IMR-90 (cell line): ENCODE measurements around the gene RSPO4. TPM values are rescaled to one million over a fixed set of nuclear protein-coding genes. Genes with fewer than 3 reads are reported as not detected.
A peak's percentile ranks its signal among the peaks of the same experiment; 100 is the strongest.

ENCODE experiments used
- ATAC-seq: fragments of 200-7000 bp; cut with Tn5 transposase; 2 replicates; pipeline ENCODE4 v1.9.1; 2020; ENCODE audit warnings: low read depth, mild to moderate bottlenecking, moderate library complexity
- BruUV-seq: library from RNA; stranded (reverse); fragments of 400-500 nt; replicated peaks from 2 replicates; lab custom pipeline; 2021; lab: Mats Ljungman, UMichigan
- CTCF ChIA-PET: fragments of 300-600 bp; formaldehyde crosslinking; extraction: SDS; loops from one replicate; lab custom pipeline; 2021; ENCODE audit warnings: antibody characterized with exemption; lab: Yijun Ruan, JAX
- POLR2A ChIA-PET: fragments of 300-600 bp; sonication (Branson Sonifier 250); formaldehyde crosslinking; loops from one replicate; lab custom pipeline; 2022; ENCODE audit warnings: antibody characterized with exemption; ENCODE audit not compliant: unreplicated experiment; lab: Charles Lee
- DNase-seq: peaks from one replicate; pipeline ENCODE4 v3.0.0; 2013
- H2AFZ ChIP-seq: replicated peaks from 2 replicates; pipeline ENCODE3; 2013; ENCODE audit warnings: low read length, mild to moderate bottlenecking; ENCODE audit not compliant: poor library complexity
- H2AK5ac ChIP-seq: 2 replicates; pipeline ENCODE4 v1.6.1; 2013; ENCODE audit warnings: low read depth, low read length, inconsistent platforms
- H2AK9ac ChIP-seq: replicated peaks from 2 replicates; pipeline ENCODE3; 2013; ENCODE audit warnings: mild to moderate bottlenecking, low read depth, low read length, moderate library complexity; ENCODE audit not compliant: poor library complexity
- H2BK120ac ChIP-seq: 2 replicates; pipeline ENCODE4 v1.6.1; 2013; ENCODE audit warnings: low read depth, low read length, inconsistent platforms
- H2BK15ac ChIP-seq: 3 replicates; pipeline ENCODE4 v1.6.1; 2013; ENCODE audit warnings: low read depth, low read length, inconsistent platforms
- H2BK20ac ChIP-seq: 2 replicates; pipeline ENCODE4 v1.6.1; 2013; ENCODE audit warnings: low read depth, mild to moderate bottlenecking, inconsistent platforms, low read length, moderate library complexity
- H2BK5ac ChIP-seq: 2 replicates; pipeline ENCODE4 v1.6.1; 2013; ENCODE audit warnings: mild to moderate bottlenecking, low read depth, low read length, inconsistent platforms; ENCODE audit not compliant: poor library complexity, severe bottlenecking
- H3K14ac ChIP-seq: replicated peaks from 2 replicates; pipeline ENCODE4 v1.6.1; 2013; ENCODE audit warnings: low read depth, low read length, inconsistent platforms
- H3K18ac ChIP-seq: 2 replicates; pipeline ENCODE4 v1.6.1; 2013; ENCODE audit warnings: low read depth, low read length, control low read depth
- H3K23ac ChIP-seq: 2 replicates; pipeline ENCODE4 v1.6.1; 2013; ENCODE audit warnings: low read depth, low read length, inconsistent platforms
- H3K27ac ChIP-seq: 2 replicates; pipeline ENCODE4 v1.5.1; 2013; ENCODE audit warnings: mild to moderate bottlenecking, control low read depth, low read length; ENCODE audit not compliant: insufficient read depth
- H3K27me3 ChIP-seq: 2 replicates; pipeline ENCODE4 v1.6.1; 2013; ENCODE audit warnings: low read length; ENCODE audit not compliant: control insufficient read depth, insufficient read depth
- H3K36me3 ChIP-seq: 2 replicates; pipeline ENCODE4 v1.6.1; 2013; ENCODE audit warnings: low read length, mixed read lengths; ENCODE audit not compliant: control insufficient read depth, insufficient read depth
- H3K4ac ChIP-seq: 2 replicates; pipeline ENCODE4 v1.6.1; 2013; ENCODE audit warnings: low read depth, low read length, inconsistent platforms
- H3K4me1 ChIP-seq: 2 replicates; pipeline ENCODE4 v1.6.1; 2013; ENCODE audit warnings: low read length, mixed read lengths; ENCODE audit not compliant: control insufficient read depth, insufficient read depth
- H3K4me2 ChIP-seq: 2 replicates; pipeline ENCODE4 v1.6.1; 2013; ENCODE audit warnings: low read depth, mild to moderate bottlenecking, control low read depth, low read length, moderate library complexity
- H3K4me3 ChIP-seq: 2 replicates; pipeline ENCODE4 v1.5.1; 2013; ENCODE audit warnings: low read depth, mild to moderate bottlenecking, control low read depth, low read length, moderate library complexity; ENCODE audit not compliant: insufficient read depth
- H3K56ac ChIP-seq: 2 replicates; pipeline ENCODE4 v1.6.1; 2013; ENCODE audit warnings: low read length, inconsistent platforms; ENCODE audit not compliant: insufficient read depth; ENCODE audit errors: extremely low read depth
- H3K79me1 ChIP-seq, 2 experiments: 2 replicates each; pipeline ENCODE4 v1.6.1; 2013; ENCODE audit warnings: low read length in 2 of 2, inconsistent platforms in 1 of 2, low read depth in 1 of 2
- H3K9ac ChIP-seq: 2 replicates; pipeline ENCODE4 v1.6.1; 2013; ENCODE audit warnings: low read depth, low read length, control low read depth
- H3K9me1 ChIP-seq: 2 replicates; pipeline ENCODE4 v1.6.1; 2013; ENCODE audit warnings: low read length, inconsistent platforms; ENCODE audit not compliant: insufficient read depth
- H3K9me3 ChIP-seq: 2 replicates; pipeline ENCODE4 v1.6.1; 2013; ENCODE audit warnings: low read length; ENCODE audit not compliant: control insufficient read depth, insufficient read depth
- H4K20me1 ChIP-seq: 2 replicates; pipeline ENCODE4 v1.6.1; 2013; ENCODE audit warnings: low read length, inconsistent platforms; ENCODE audit not compliant: insufficient read depth
- H4K5ac ChIP-seq: 2 replicates; pipeline ENCODE4 v1.6.1; 2013; ENCODE audit warnings: mild to moderate bottlenecking, low read depth, low read length, control low read depth
- H4K8ac ChIP-seq, 2 experiments: 2 replicates each; pipeline ENCODE4 v1.6.1; 2013; ENCODE audit warnings: low read depth in 2 of 2, low read length in 2 of 2, control low read depth in 1 of 2, inconsistent platforms in 1 of 2
- H4K91ac ChIP-seq: 2 replicates; pipeline ENCODE4 v1.6.1; 2013; ENCODE audit warnings: low read depth, low read length, inconsistent platforms; ENCODE audit not compliant: insufficient read depth
- CEBPB ChIP-seq: IDR thresholded peaks from 2 replicates; pipeline ENCODE4 v1.6.1; 2012; ENCODE audit warnings: low read depth, low read length, improper control_type of control experiment
- MAFK ChIP-seq: IDR thresholded peaks from 2 replicates; pipeline ENCODE4 v1.6.1; 2012; ENCODE audit warnings: low read depth, low read length, improper control_type of control experiment
- MXI1 ChIP-seq: IDR thresholded peaks from 2 replicates; pipeline ENCODE4 v1.6.1; 2012; ENCODE audit warnings: low read depth, mild to moderate bottlenecking, low read length, moderate library complexity, borderline replicate concordance
- NFE2L2 ChIP-seq: fragments of 150-350 bp; IDR thresholded peaks from 2 replicates; pipeline ENCODE4 v1.6.1; 2016; ENCODE audit warnings: low read depth, mild to moderate bottlenecking, low read length
- RCOR1 ChIP-seq: IDR thresholded peaks from 2 replicates; pipeline ENCODE4 v1.6.1; 2012; ENCODE audit warnings: mild to moderate bottlenecking, low read length, improper control_type of control experiment; ENCODE audit not compliant: insufficient replicate concordance
- WGBS, 2 experiments: methylation state at CpG; one replicate each; pipeline versions ENCODE4 v1.1.5 to v1.1.7; 2013; ENCODE audit warnings: missing lambda C conversion rate in 2 of 2; ENCODE audit not compliant: insufficient read length in 1 of 2; ENCODE audit errors: extremely low coverage in 2 of 2; 5-methylcytosine and 5-hydroxymethylcytosine counted together
- dilution Hi-C: fragments of 300-500 bp; cut with HindIII; formaldehyde crosslinking; loops from one replicate; pipeline ENCODE4 v1.14.3; 2018; ENCODE audit warnings: low sequenced_read_pairs; ENCODE audit not compliant: unreplicated experiment
- in situ Hi-C: fragments of 300-500 bp; cut with MboI; formaldehyde crosslinking; loops from 3 replicates; pipeline ENCODE4 v1.14.3; 2019; ENCODE audit warnings: low sequenced_read_pairs, inconsistent platforms, mixed read lengths
- intact Hi-C: fragments of 100-400 bp; cut with micrococcal nuclease; formaldehyde crosslinking; loops from 2 replicates; pipeline ENCODE4 v1.10.0; 2022
- polyA plus RNA-seq, 3 experiments: library from polyadenylated mRNA; depleted of rRNA; stranded (reverse); fragments of >200 nt; gene quantifications; 2 replicates each; pipeline ENCODE4 v1.2.3, GENCODE V29; 2012; ENCODE audit warnings: low replicate concordance in 1 of 3
- total RNA-seq: library from RNA; depleted of rRNA; stranded (reverse); fragments of >200 nt; gene quantifications from 2 replicates; pipeline ENCODE4 v1.2.3, GENCODE V29; 2012
- TF ChIP-seq, protein P1 (sequence below): fragments of 150-350 bp; IDR thresholded peaks from 2 replicates; pipeline ENCODE4 v1.6.1; 2017; ENCODE audit warnings: mild to moderate bottlenecking, antibody characterized with exemption, low read length, low read depth
- TF ChIP-seq, protein P2 (sequence below): fragments of 150-350 bp; IDR thresholded peaks from 2 replicates; pipeline ENCODE4 v1.6.1; 2016; ENCODE audit warnings: low read depth, mild to moderate bottlenecking, low read length, moderate library complexity, borderline replicate concordance

Gene RSPO4
- total and polyA plus RNA-seq, 2 of the 4 experiments (the other 2 are of a cell fraction) = not detected

DNA sequence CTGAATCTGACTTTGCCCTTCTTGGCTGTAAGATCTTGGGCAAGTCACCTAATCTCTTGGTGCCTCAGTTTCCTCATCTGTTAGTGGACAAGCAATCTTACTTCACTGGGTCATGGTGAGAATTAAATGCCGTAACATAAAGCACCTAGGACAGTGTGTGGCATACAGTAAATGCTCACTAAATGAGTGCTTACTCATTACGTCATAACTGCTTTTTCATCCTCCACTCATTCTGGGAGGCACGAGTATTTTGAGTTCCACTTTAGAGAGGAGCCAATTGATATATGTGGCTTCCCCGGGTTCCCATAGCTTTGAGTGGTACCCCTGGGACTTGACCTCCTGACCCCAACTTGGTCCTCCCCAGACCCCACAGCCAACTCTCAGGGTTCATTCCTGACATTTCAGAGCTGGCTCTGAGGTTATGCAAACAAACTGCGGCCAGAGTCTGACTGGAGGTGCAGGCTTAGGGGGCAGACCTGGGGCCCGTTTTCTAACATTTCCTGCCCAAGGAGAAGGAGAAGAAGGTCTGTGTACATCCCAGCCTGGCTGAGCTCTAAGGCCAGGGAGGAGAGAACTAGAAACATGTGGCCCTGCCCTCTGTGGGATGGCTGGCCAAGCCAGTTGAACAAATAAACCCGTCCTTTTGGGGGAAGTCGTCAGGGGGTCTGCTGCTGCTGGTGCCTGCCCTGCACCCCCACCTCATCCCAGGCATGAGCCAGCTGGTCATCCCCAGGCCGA is 91.8 kb downstream of the RSPO4 start:
- Histone ChIP-seq H4K5ac (peak overlapping the region; percentile 28; the same call in 1 of the 2 replicates), H3K14ac (no peak overlapping the region), H3K18ac (peak overlapping the region; percentile 5; the same call in 1 of the 2 replicates), H3K56ac (no peak overlapping the region), H3K27ac (peak overlapping the region; percentile 90), H3K23ac (no peak overlapping the region), H3K79me1 (no peaks in the 10 kb centered on the region), H4K91ac (peak overlapping the region; percentile 1; the same call in 1 of the 2 replicates), H2AFZ (no peak overlapping the region), H3K4me2 (peak overlapping the region; percentile 48; the same call in 1 of the 2 replicates), H3K27me3 (no peaks in the 10 kb centered on the region; the same call in 1 of the 2 replicates), H3K9me1 (no peaks in the 10 kb centered on the region), H3K4me3 (no peak overlapping the region), H2BK15ac (0 out of 3 replicates have a peak overlapping the region, but pooled peaks have one; percentile 44), H3K4me1 (peaks cover 13% of the 10 kb centered on the region; the same call in 1 of the 2 replicates), H3K4ac (no peak overlapping the region), H4K8ac (0 out of 4 replicates have a peak overlapping the region, but pooled peaks of 1 of the 2 experiments have one; percentile 55), H2AK9ac (no peak overlapping the region), H3K9ac (no peak overlapping the region), H4K20me1 (no peaks in the 10 kb centered on the region), H2AK5ac (no peak overlapping the region), H2BK5ac (no peak overlapping the region), H2BK120ac (no peak overlapping the region), H2BK20ac (no peak overlapping the region; the same call in 1 of the 2 replicates), H3K9me3 (no peaks in the 10 kb centered on the region), H3K36me3 (no peaks in the 10 kb centered on the region)
- dilution Hi-C loops = no loop called here
- intact Hi-C loops = loop anchor here (1.0 kb wide), 2 partner anchors 25 to 77 kb away; partner anchors contain the start of gene FAM110A
- no TSS peak for BruUV-seq
- WGBS, 2 experiments = 0% methylated on average over 1 of the region's 9 CpGs; no CpG with 5 or more reads in 1 of the 2 experiments
- CTCF ChIA-PET = no interaction called here
- POLR2A ChIA-PET = no interaction called here
- DNase-seq (no peak), ATAC-seq (peak; percentile 66)
- in situ Hi-C loops = no loop called here
- TF ChIP-seq CEBPB (0 out of 2 replicates have a peak, but pooled peaks have one; percentile 18), MXI1 (no peak), RCOR1 (no peak), MAFK (no peak), NFE2L2 (no peak)
- TF ChIP-seq, protein P1, sequence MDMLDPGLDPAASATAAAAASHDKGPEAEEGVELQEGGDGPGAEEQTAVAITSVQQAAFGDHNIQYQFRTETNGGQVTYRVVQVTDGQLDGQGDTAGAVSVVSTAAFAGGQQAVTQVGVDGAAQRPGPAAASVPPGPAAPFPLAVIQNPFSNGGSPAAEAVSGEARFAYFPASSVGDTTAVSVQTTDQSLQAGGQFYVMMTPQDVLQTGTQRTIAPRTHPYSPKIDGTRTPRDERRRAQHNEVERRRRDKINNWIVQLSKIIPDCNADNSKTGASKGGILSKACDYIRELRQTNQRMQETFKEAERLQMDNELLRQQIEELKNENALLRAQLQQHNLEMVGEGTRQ = no peak
- TF ChIP-seq, protein P2, sequence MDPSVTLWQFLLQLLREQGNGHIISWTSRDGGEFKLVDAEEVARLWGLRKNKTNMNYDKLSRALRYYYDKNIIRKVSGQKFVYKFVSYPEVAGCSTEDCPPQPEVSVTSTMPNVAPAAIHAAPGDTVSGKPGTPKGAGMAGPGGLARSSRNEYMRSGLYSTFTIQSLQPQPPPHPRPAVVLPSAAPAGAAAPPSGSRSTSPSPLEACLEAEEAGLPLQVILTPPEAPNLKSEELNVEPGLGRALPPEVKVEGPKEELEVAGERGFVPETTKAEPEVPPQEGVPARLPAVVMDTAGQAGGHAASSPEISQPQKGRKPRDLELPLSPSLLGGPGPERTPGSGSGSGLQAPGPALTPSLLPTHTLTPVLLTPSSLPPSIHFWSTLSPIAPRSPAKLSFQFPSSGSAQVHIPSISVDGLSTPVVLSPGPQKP = no peak
